ENCODE results near the gene IFIH1. TPM values are rescaled to one million over a fixed set of nuclear protein-coding genes. Genes with fewer than 3 reads are reported as not detected.

Gene IFIH1
- total and polyA plus RNA-seq, 12 donors = 7.8 to 25.6 (median 15.2) TPM

DNA sequence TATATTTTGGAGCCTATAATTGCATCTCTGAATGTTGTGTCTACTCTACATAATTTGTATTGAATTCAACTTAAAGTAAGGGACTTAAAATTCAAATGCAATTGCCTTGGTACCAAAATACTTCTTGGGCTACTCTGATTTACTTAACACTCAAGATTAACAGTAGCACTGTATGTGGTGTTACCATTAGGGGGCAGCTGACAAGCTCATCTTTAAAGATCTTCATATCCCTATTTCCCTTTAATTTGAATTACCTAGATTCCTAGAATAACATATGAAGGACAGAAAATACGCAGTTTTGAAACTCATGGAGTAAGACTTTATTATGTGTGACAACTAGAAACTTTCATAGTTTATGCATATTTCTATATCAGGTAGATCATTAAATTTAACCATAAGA, 37.8 kb downstream of the IFIH1 start:
- WGBS, 4 donors = 96 to 100% (median 98%) methylated on average over 1 of the region's 1 CpG
- H3K4me1 ChIP-seq (replicated peaks in 1 of 2) = no peaks in the 10 kb centered on the region
- no peak overlapping the region for H3K27ac ChIP-seq
- DNase-seq = no peak
- intact Hi-C loops (cut with DNase I) = no loop called here
- H3K27me3 ChIP-seq = no peaks in the 10 kb centered on the region
- H3K4me3 ChIP-seq = no peak overlapping the region
- peaks cover 0 to 18% of the 10 kb centered on the region in 2 donors for H3K36me3 ChIP-seq (replicated peaks in 1 of 2)
- H3K9me3 ChIP-seq (replicated peaks in 1 of 3) = no peaks in the 10 kb centered on the region
- TF ChIP-seq, protein P1, sequence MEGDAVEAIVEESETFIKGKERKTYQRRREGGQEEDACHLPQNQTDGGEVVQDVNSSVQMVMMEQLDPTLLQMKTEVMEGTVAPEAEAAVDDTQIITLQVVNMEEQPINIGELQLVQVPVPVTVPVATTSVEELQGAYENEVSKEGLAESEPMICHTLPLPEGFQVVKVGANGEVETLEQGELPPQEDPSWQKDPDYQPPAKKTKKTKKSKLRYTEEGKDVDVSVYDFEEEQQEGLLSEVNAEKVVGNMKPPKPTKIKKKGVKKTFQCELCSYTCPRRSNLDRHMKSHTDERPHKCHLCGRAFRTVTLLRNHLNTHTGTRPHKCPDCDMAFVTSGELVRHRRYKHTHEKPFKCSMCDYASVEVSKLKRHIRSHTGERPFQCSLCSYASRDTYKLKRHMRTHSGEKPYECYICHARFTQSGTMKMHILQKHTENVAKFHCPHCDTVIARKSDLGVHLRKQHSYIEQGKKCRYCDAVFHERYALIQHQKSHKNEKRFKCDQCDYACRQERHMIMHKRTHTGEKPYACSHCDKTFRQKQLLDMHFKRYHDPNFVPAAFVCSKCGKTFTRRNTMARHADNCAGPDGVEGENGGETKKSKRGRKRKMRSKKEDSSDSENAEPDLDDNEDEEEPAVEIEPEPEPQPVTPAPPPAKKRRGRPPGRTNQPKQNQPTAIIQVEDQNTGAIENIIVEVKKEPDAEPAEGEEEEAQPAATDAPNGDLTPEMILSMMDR (IDR thresholded peaks at IDR 0.05) = no peak

DNA sequence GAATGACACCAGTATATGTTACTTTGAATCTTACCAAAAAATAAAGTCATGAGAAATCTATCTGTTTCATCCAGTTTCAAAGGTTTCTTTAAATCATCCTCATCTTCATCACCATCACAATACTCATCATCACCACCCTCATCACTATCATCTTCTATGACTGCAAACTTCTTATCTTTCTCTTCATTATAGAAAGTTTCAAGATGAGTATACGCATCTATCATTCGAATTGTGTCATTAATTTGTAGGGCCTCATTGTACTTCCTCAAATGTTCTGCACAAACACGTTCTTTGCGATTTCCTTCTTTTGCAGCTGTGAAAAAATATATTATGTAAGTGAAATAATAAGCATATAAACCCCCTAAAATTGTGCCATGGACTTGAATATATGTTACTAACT, 41.1 kb downstream of the IFIH1 start:
- no peaks in the 10 kb centered on the region for H3K9me3 ChIP-seq (replicated peaks in 1 of 3)
- no peak for DNase-seq
- H3K27ac ChIP-seq = no peak overlapping the region
- no peak overlapping the region for H3K4me3 ChIP-seq
- TF ChIP-seq, protein P1 (IDR thresholded peaks at IDR 0.05) = no peak
- 79 to 92% (median 82%) methylated on average over 4 of the region's 4 CpGs for WGBS, 4 donors
- H3K36me3 ChIP-seq (replicated peaks in 1 of 2) = peaks cover 0 to 8% of the 10 kb centered on the region in 2 donors
- no peaks in the 10 kb centered on the region for H3K27me3 ChIP-seq
- H3K4me1 ChIP-seq (replicated peaks in 1 of 2) = no peaks in the 10 kb centered on the region
- intact Hi-C loops (cut with DNase I) = no loop called here

DNA sequence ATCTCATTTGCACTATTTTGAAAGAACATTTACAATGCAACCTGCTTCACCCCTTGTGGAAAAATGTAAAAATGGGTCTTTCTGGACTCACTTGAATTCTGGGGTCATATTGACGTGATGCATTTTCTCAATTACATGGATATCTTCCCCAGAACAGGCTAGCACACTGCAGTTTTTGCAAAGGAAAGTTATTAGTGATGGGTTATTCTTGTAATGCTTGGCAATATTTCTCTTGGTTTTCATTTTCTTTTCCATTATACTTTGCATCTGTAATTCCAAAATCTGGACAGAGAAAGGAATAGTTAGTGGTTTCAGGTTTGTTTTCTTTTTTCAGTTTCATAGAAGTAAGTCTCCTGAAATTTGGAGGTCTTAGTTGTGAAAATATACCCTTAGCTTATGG, 50.5 kb downstream of the IFIH1 start:
- H3K27me3 ChIP-seq = no peaks in the 10 kb centered on the region
- no peak for DNase-seq
- intact Hi-C loops (cut with DNase I) = no loop called here
- H3K4me3 ChIP-seq = no peak overlapping the region
- H3K36me3 ChIP-seq (replicated peaks in 1 of 2) = peaks cover 0 to 18% of the 10 kb centered on the region in 2 donors
- TF ChIP-seq POLR2A (IDR thresholded peaks at IDR 0.05) = no peak
- H3K27ac ChIP-seq = no peak overlapping the region
- no peaks in the 10 kb centered on the region for H3K4me1 ChIP-seq (replicated peaks in 1 of 2)
- 95 to 100% (median 97%) methylated on average over 1 of the region's 1 CpG for WGBS, 4 donors
- no peaks in the 10 kb centered on the region for H3K9me3 ChIP-seq (replicated peaks in 1 of 3)

DNA sequence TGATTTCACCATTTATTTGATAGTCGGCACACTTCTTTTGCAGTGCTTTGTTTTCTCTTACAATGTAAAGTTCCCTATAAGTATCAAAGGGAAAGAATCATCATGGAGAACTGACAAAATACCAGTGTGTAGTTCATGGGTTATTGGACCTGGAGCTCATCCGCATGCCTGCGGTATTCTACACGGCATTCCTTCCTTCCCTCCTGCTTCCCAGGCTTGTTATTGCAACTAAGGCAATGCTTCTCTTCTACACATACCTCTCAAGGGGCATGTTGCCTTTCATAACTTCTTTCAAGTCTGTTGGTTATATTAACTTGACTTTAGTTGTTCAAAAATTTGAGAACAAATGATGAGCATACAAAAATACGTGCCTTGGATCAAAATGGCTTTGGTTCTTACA, 51.0 kb downstream of the IFIH1 start:
- Histone ChIP-seq H3K4me1 (replicated peaks in 1 of 2) (no peaks in the 10 kb centered on the region), H3K9me3 (replicated peaks in 1 of 3) (no peaks in the 10 kb centered on the region), H3K36me3 (replicated peaks in 1 of 2) (peaks cover 0 to 18% of the 10 kb centered on the region in 2 donors), H3K27me3 (no peaks in the 10 kb centered on the region), H3K4me3 (no peak overlapping the region), H3K27ac (no peak overlapping the region)
- intact Hi-C loops (cut with DNase I) = no loop called here
- TF ChIP-seq POLR2A (IDR thresholded peaks at IDR 0.05) = no peak
- TF ChIP-seq, protein P1 (IDR thresholded peaks at IDR 0.05) = no peak
- no peak for DNase-seq
- WGBS, 4 donors = 89 to 96% (median 92%) methylated on average over 5 of the region's 5 CpGs

DNA sequence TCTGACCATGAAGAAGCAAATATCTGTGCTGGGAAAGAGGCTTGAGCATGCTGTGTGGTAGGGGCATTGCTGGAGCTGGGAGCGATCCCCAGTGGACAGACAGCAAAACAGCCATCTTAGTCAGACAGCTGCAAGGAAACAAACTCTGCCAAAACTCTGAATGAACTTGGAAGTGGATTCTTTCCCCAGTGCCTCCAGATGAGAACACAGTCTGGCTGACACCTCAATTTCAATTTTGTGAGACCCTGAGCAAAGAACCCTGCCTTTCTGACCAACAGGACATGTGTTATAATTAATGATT, 52.1 kb downstream of the IFIH1 start:
- Histone ChIP-seq H3K27me3 (no peaks in the 10 kb centered on the region), H3K27ac (no peak overlapping the region), H3K4me1 (replicated peaks in 1 of 2) (no peaks in the 10 kb centered on the region), H3K9me3 (replicated peaks in 1 of 3) (no peaks in the 10 kb centered on the region), H3K4me3 (no peak overlapping the region), H3K36me3 (replicated peaks in 1 of 2) (peaks cover 0 to 13% of the 10 kb centered on the region in 2 donors)
- intact Hi-C loops (cut with DNase I) = no loop called here
- DNase-seq = no peak
- no peak for TF ChIP-seq POLR2A (IDR thresholded peaks at IDR 0.05)
- TF ChIP-seq, protein P1 (IDR thresholded peaks at IDR 0.05) = no peak
- 85 to 100% (median 98%) methylated on average over 1 of the region's 1 CpG; no CpG with 5 or more reads in 1 of the 4 donors for WGBS, 4 donors
